ENCODE measurements around the gene DOCK10. TPM values are rescaled to one million over a fixed set of nuclear protein-coding genes. Genes with fewer than 3 reads are reported as not detected.

DOCK10 gene
- total RNA-seq, 1 experiment from 2014 or later, result 2.9 TPM

DNA sequence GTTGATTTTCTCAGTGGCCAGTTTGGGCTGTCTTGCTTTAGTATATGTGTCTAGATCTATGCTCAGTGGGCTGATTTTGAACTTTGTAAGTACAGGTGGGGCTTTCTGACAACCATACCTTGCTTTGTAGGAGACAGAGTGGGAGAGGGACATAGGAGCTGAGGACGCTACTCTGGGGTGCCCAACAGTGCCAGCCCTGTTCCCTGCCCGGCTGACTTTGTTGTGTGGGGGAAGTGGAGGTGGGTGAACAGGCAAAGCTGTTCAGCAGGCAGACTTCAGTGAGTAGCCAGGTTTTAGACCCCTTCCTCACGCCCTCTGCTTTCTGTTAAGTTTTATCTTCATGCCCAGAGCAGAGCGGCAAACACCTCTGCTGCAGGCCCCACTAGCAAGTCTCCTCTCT is 44.2 kb upstream of the DOCK10 start (continued):
- TF ChIP-seq, protein P1, sequence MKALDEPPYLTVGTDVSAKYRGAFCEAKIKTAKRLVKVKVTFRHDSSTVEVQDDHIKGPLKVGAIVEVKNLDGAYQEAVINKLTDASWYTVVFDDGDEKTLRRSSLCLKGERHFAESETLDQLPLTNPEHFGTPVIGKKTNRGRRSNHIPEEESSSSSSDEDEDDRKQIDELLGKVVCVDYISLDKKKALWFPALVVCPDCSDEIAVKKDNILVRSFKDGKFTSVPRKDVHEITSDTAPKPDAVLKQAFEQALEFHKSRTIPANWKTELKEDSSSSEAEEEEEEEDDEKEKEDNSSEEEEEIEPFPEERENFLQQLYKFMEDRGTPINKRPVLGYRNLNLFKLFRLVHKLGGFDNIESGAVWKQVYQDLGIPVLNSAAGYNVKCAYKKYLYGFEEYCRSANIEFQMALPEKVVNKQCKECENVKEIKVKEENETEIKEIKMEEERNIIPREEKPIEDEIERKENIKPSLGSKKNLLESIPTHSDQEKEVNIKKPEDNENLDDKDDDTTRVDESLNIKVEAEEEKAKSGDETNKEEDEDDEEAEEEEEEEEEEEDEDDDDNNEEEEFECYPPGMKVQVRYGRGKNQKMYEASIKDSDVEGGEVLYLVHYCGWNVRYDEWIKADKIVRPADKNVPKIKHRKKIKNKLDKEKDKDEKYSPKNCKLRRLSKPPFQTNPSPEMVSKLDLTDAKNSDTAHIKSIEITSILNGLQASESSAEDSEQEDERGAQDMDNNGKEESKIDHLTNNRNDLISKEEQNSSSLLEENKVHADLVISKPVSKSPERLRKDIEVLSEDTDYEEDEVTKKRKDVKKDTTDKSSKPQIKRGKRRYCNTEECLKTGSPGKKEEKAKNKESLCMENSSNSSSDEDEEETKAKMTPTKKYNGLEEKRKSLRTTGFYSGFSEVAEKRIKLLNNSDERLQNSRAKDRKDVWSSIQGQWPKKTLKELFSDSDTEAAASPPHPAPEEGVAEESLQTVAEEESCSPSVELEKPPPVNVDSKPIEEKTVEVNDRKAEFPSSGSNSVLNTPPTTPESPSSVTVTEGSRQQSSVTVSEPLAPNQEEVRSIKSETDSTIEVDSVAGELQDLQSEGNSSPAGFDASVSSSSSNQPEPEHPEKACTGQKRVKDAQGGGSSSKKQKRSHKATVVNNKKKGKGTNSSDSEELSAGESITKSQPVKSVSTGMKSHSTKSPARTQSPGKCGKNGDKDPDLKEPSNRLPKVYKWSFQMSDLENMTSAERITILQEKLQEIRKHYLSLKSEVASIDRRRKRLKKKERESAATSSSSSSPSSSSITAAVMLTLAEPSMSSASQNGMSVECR (CRISPR knock-in tag; IDR thresholded peaks at IDR 0.05; ENCODE audit: borderline replicate concordance), result no peak
- TF ChIP-seq ZBTB21 (CRISPR knock-in tag; IDR thresholded peaks at IDR 0.05; ENCODE audit: borderline replicate concordance), result no peak
- TF ChIP-seq GABPB1 (CRISPR knock-in tag; IDR thresholded peaks at IDR 0.05), result no peak
- no peak for TF ChIP-seq ZNF121 (CRISPR knock-in tag; IDR thresholded peaks at IDR 0.05)
- TF ChIP-seq CREM (CRISPR knock-in tag; IDR thresholded peaks at IDR 0.05), result no peak
- TF ChIP-seq ELF4 (CRISPR knock-in tag; IDR thresholded peaks at IDR 0.05; ENCODE audit: low read depth), result no peak
- TF ChIP-seq NR1H2 (CRISPR knock-in tag; IDR thresholded peaks at IDR 0.05), result no peak
- TF ChIP-seq, protein P2, sequence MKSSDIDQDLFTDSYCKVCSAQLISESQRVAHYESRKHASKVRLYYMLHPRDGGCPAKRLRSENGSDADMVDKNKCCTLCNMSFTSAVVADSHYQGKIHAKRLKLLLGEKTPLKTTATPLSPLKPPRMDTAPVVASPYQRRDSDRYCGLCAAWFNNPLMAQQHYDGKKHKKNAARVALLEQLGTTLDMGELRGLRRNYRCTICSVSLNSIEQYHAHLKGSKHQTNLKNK (CRISPR knock-in tag; IDR thresholded peaks at IDR 0.05), result no peak
- TF ChIP-seq, protein P3, sequence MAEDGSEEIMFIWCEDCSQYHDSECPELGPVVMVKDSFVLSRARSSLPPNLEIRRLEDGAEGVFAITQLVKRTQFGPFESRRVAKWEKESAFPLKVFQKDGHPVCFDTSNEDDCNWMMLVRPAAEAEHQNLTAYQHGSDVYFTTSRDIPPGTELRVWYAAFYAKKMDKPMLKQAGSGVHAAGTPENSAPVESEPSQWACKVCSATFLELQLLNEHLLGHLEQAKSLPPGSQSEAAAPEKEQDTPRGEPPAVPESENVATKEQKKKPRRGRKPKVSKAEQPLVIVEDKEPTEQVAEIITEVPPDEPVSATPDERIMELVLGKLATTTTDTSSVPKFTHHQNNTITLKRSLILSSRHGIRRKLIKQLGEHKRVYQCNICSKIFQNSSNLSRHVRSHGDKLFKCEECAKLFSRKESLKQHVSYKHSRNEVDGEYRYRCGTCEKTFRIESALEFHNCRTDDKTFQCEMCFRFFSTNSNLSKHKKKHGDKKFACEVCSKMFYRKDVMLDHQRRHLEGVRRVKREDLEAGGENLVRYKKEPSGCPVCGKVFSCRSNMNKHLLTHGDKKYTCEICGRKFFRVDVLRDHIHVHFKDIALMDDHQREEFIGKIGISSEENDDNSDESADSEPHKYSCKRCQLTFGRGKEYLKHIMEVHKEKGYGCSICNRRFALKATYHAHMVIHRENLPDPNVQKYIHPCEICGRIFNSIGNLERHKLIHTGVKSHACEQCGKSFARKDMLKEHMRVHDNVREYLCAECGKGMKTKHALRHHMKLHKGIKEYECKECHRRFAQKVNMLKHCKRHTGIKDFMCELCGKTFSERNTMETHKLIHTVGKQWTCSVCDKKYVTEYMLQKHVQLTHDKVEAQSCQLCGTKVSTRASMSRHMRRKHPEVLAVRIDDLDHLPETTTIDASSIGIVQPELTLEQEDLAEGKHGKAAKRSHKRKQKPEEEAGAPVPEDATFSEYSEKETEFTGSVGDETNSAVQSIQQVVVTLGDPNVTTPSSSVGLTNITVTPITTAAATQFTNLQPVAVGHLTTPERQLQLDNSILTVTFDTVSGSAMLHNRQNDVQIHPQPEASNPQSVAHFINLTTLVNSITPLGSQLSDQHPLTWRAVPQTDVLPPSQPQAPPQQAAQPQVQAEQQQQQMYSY (CRISPR knock-in tag; IDR thresholded peaks at IDR 0.05), result no peak
- TF ChIP-seq ZNF671 (CRISPR knock-in tag; IDR thresholded peaks at IDR 0.05), result no peak
- no peak for TF ChIP-seq PRRX2 (CRISPR knock-in tag; IDR thresholded peaks at IDR 0.05)
- TF ChIP-seq NFYB (CRISPR knock-in tag; conservative IDR thresholded peaks at IDR 0.05; ENCODE audit: low read depth), result no peak
- TF ChIP-seq, protein P4, sequence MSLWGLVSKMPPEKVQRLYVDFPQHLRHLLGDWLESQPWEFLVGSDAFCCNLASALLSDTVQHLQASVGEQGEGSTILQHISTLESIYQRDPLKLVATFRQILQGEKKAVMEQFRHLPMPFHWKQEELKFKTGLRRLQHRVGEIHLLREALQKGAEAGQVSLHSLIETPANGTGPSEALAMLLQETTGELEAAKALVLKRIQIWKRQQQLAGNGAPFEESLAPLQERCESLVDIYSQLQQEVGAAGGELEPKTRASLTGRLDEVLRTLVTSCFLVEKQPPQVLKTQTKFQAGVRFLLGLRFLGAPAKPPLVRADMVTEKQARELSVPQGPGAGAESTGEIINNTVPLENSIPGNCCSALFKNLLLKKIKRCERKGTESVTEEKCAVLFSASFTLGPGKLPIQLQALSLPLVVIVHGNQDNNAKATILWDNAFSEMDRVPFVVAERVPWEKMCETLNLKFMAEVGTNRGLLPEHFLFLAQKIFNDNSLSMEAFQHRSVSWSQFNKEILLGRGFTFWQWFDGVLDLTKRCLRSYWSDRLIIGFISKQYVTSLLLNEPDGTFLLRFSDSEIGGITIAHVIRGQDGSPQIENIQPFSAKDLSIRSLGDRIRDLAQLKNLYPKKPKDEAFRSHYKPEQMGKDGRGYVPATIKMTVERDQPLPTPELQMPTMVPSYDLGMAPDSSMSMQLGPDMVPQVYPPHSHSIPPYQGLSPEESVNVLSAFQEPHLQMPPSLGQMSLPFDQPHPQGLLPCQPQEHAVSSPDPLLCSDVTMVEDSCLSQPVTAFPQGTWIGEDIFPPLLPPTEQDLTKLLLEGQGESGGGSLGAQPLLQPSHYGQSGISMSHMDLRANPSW (CRISPR knock-in tag; conservative IDR thresholded peaks at IDR 0.05; ENCODE audit: low read depth), result no peak

DNA sequence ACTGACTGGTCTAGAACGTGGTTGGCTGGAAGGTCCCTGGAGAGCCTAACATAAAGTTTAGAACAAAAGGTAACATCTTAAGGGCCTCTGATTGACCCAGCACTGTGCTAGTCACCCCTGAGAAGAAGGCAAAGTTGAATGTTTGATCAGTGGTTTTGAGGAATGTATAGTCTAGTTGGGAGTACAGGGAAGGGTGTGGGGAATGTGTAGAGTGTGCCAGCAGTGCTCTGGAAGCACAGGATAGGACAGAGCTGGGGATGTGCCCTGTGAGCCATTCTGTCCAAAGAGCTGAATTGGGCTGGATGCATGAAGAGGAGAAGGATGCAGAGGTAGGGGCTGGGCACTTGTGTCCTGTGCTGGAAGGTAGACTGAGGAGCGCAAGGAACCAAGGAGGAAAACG is 41.0 kb upstream of the DOCK10 start:
- POLR2A ChIA-PET, result no interaction called here
- no peak for ATAC-seq
- TF ChIP-seq SMAD4 (CRISPR knock-in tag; IDR thresholded peaks at IDR 0.05), result no peak
- no peak for TF ChIP-seq FOXJ3 (CRISPR knock-in tag; IDR thresholded peaks at IDR 0.05; ENCODE audit: borderline replicate concordance)
- no peak for TF ChIP-seq ZNF423 (CRISPR knock-in tag; IDR thresholded peaks at IDR 0.05)
- TF ChIP-seq ZNF121 (CRISPR knock-in tag; IDR thresholded peaks at IDR 0.05), result no peak
- TF ChIP-seq GRHL2 (CRISPR knock-in tag; IDR thresholded peaks at IDR 0.05; ENCODE audit: insufficient replicate concordance, severe bottlenecking), result no peak
- no peak for TF ChIP-seq SMAD3 (CRISPR knock-in tag; IDR thresholded peaks at IDR 0.05; ENCODE audit: borderline replicate concordance)
- TF ChIP-seq FOXP1 (CRISPR knock-in tag; IDR thresholded peaks at IDR 0.05; ENCODE audit: borderline replicate concordance), result no peak
- TF ChIP-seq NR1H2 (CRISPR knock-in tag; IDR thresholded peaks at IDR 0.05), result no peak
- TF ChIP-seq, protein P5, sequence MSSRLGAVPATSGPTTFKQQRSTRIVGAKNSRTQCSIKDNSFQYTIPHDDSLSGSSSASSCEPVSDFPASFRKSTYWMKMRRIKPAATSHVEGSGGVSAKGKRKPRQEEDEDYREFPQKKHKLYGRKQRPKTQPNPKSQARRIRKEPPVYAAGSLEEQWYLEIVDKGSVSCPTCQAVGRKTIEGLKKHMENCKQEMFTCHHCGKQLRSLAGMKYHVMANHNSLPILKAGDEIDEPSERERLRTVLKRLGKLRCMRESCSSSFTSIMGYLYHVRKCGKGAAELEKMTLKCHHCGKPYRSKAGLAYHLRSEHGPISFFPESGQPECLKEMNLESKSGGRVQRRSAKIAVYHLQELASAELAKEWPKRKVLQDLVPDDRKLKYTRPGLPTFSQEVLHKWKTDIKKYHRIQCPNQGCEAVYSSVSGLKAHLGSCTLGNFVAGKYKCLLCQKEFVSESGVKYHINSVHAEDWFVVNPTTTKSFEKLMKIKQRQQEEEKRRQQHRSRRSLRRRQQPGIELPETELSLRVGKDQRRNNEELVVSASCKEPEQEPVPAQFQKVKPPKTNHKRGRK (CRISPR knock-in tag; IDR thresholded peaks at IDR 0.05; ENCODE audit: borderline replicate concordance), result no peak
- no peak for TF ChIP-seq RELA (CRISPR knock-in tag; IDR thresholded peaks at IDR 0.05; ENCODE audit: borderline replicate concordance)

More for the DNA sequence above, 41.0 kb upstream of the DOCK10 start:
- H3K27ac Mint-ChIP-seq, result no peak overlapping the region
- no peaks in the 10 kb centered on the region for H3K9me3 Mint-ChIP-seq
- H3K4me3 Mint-ChIP-seq, result no peak overlapping the region
- no peak for DNase-seq (ENCODE audit: low spot score)
- no peaks in the 10 kb centered on the region for H3K27me3 Mint-ChIP-seq (ENCODE audit: low read depth)
- CTCF ChIA-PET, result no interaction called here
- no peaks in the 10 kb centered on the region for H3K36me3 Mint-ChIP-seq
- peaks cover 4% of the 10 kb centered on the region; the same call in 1 of the 2 replicates for H3K4me1 Mint-ChIP-seq
